GM21367 (cell line): ENCODE results near the gene NXN.
"Not testable (repeated sequence)": the region's sequence is repeated elsewhere in the genome, so short reads cannot be mapped to it uniquely, and the experiment has no call there.

ENCODE experiments used
- ATAC-seq: cut with Tn5 transposase; IDR thresholded peaks from one replicate; pipeline ENCODE4 v1.9.1; 2021; ENCODE audit not compliant: unreplicated experiment

Gene NXN

GRCh38 chr17:896454-896853 lies 83.1 kb downstream of the NXN start:
- ATAC-seq = no peak

DNA sequence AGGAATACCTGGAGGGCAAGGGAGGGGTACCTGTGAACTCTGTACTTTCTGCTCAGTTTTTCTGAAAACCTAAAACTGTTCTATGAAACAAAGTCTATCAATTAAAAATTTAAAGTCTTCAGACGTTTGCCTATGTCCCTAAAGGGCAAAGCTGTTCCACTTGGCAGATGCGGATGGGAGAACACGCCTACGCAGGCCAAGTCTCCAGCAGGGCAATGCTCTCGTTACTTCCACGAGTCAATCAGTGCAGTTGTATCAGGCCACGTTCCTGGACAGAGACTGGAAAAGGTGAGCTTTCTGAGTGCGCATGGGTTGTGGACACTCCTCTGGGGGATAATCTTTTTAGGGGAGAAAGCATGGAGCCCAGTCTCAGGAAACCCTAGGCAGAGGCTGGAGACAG lies 86.6 kb downstream of the NXN start:
- no peak for ATAC-seq

- no peak for ATAC-seq
Measured at GRCh38 chr17:888998-889441, 90.6 kb downstream of the NXN start.

DNA sequence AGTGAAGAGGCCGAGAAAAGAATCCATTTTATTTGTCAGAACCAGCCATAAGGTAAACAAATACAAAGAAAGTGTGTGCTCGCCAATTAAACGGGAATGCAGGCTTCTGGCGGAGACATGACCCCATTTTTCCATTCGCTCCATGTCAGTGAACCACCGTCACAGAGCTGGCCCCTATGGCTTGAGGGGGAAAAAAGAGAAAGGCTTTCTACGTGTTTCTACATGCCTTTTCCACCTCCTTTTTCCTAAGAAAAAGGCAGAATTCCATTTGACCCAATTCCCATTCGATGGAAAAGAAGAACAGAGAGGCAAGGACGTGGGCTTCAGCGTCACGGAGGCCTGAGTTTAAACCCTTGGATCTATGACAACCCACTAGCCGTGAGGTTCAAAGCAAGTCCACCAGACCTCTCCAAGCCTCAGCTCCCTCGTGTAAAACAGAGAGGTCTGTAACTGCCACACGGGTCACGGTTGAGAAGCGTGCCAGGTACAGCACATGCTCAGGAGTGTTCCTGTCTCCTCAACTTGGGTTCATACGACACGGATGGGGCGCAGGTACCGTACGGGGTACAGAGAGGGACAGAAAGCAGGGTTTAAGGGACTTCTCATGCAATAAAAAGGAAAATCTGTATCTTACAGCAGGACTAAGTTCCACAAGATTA lies 91.9 kb downstream of the NXN start:
- no peak for ATAC-seq

- no peak for ATAC-seq
Measured at GRCh38 chr17:885971-886571, 93.5 kb downstream of the NXN start.

DNA sequence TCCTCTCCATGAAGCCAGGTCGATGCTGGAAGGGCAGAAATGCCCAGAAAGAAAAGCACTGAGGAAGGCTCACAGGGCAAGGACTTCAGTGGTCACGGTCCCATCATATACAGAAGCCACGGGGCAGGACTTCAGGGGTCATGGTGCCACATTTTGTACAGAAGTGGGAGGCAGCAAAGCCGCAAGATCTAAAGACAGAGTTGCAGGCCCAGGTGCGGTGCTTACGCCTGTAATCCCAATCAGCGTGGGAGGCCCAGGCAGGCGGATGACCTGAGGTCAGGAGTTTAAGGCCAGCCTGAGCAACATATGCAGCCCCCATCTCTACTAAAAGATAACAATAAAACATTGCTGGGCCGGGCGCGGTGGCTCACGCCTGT lies 96.0 kb downstream of the NXN start:
- no peak for ATAC-seq

- no peak for ATAC-seq
Measured at GRCh38 chr17:882827-883585, 96.6 kb downstream of the NXN start.

DNA sequence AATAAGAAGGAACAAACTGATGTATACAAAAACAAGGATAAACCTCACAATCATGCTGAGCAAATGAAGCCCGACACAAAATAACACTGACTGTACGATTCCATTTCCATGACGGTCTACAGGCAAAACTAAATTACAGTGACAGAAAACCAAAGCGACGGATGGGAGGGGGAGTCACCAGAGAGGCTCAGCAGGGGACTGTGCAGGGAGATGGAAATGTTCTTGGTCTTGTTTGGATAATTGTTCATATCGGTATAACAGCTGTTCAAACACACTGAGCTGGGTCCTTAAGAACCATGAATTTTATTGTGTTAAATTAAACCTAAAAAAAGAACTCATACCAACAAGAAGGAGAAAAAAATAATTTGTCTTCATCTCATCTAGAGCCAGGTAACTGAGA lies 97.8 kb downstream of the NXN start:
- ATAC-seq = no peak

GRCh38 chr17:880443-881269 lies 98.9 kb downstream of the NXN start:
- no peak for ATAC-seq

DNA sequence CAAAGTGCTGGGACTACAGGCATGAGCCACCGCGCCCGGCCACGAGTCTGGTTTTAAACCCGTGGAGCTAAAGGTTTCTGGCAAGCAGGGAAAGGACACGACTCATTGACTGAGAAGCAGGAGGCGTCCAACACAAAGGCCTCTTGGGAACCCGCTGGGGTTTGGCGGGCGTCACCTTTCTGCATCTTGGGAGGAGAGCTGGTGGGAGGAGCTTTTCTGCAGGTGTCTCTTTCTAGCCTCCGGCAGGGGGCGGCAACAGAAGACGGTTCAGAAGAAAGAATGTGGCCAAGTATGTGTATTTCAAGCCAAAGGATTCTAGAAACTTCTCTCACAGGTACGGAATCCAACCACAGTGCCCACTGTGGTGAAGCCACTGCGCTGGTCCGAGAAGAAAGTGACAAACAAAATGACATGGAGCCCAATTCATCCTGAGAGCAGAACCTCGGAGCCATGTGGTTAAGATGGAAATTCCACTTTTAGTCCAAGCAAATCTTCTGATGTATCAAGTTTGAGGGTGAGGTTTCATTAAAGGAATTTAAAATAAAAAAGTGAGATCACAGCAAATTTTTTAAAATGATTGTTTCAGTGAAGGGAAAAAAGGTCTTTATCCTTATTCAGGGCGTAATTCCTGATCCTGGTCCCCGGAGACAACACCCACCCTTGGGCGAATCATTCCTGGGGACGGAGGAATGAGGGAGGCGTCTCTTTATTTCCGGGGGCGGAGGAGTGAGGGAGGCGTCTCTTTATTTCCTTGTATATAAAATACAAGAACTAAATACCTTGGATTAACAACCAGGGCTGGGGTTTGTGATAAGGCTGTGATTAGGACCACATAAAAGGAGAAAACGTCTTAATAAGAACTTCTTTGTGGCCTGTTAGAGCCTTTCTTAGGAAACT lies 99.8 kb downstream of the NXN start:
- no peak for ATAC-seq

DNA sequence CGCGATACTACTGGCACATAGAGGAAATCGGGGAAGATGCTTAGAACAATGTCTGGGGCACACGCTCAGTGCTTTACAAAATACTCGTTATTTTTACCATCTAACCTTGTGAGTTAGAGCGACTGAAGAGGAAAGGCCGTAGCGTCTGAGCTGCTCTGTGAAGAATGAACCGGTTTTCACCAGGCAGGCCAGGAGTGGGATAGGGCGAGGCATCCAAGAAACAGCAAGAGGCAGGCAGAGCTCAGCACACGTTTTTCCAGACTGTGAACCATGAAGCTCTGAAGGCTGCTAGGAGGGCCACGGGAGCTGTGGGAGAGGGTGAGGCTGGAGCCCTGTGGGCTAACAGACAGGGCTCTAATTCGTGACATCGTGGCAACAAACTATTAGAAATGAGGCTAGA lies 101.9 kb downstream of the NXN start:
- no peak for ATAC-seq

- ATAC-seq = no peak
Measured at GRCh38 chr17:876272-876671, 103.3 kb downstream of the NXN start.

GRCh38 chr17:874590-874989 lies 105.0 kb downstream of the NXN start:
- not testable (repeated sequence) for ATAC-seq

DNA sequence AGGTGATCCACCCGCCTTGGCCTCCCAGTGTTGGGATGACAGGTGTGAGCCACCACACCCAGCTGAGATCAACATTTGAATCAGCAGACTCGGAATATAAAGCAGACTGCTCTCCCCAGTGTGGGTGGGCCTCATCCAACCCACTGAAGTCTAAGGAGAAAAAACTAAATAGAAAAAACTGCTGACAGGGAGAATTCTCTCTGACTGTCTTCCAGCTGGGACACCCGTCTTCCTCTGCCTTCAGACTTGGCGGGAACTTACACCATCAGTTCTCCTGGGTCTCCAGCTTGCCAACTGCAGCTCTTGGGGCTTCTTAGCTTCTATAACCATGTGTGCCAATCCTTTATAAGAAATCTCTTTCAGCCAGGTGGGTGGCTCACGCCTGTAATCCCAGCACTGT lies 106.7 kb downstream of the NXN start:
- ATAC-seq = no peak

GRCh38 chr17:871751-872519 lies 107.6 kb downstream of the NXN start:
- no peak for ATAC-seq

DNA sequence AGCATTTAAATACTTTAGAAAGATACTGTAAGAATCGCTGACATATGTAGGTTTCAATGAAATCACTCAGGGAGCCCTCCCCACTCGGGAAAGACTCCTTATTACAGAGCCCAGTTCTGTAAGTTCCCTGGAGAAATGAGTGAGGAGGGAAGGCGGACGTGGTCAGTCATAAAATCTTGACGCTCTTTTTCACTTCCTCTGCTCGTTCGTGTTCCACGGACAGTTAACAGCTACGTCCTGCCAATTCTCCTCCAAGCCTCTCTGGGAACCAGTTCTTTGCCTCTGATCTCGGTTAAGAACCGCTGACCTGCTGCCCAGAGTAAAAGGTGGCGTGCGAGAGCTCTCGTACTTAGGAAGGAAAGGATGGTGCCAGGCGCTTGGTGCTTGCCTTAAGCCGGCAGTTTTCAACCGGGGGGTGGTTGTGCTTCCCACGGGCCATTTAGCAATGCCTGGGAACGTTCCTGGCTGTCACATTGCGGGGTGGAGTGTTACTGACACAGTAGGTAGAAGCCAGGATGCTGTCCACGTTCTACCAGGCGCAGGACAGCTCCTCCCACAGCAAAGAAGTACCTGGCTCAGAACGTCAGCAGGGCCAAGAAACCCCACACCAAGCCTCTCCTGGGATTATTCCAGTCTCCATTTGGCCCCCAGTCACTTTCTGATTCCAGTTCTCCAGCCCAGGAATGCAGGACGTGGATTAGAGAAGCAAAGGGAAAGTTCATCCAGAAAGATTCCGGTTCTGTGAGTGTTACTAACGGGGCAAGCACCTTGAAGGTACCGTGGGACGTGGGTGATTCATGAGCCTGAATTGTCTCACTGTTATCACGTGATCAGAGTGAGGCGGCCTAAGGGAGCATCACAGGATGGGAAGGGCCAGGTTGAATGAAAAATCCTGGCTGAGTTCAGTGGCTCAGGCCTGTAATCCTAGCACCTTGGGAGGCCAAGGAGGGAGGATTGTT lies 109.7 kb downstream of the NXN start:
- ATAC-seq = no peak

DNA sequence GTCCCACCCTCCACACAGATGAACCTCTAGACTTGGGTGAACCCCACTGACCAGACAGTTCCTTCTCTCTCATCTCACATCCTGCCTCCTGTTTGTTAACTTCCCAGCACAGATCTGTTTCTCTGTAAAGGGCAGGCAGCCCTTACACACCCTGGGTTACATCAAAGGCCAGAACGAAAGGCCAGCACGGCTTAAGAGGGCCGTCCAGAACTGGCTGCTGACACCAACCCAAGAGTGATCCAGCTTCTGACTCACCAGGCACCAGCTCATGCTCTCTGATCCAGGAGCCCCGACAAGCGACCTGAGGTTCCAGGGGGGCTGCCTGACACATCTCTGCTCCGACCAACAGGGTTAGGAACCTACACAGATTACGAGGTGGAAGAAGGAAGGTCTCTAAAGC lies 110.5 kb downstream of the NXN start:
- ATAC-seq = no peak

DNA sequence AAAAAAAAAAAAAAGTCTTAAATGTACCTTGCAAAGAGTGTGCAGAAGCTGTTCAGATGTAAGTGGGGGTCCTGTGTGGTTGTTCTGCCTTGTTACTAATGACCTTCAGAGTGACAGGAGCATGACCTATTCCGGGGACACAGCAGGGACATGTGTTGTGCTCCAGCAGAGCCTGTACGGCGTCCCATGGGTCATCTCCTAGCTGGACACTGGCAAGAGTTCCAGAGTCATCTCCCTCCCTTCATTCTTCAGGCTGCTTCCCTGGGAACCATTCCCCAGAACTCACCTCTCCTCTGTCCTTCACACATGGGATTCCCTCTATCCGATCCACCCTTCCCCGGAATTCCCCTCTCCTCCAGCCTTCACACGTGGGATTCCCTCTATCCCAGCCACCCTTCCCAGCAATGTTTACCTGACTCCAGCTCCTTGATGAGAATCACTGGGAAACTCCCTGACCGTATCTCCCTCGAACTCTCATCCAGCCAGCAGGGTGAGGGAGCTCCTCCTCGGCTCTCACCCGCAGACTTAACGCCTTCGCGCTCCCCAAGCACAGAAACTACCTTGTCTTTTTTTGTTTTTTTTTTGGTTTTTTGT lies 111.6 kb downstream of the NXN start:
- no peak for ATAC-seq
